HG03457 (cell line): ENCODE results near the gene HAPLN1.
A peak's percentile ranks its signal among the peaks of the same experiment; 100 is the strongest.

Experiments
- ATAC-seq: cut with Tn5 transposase; IDR thresholded peaks from one replicate; pipeline ENCODE4 v1.9.1; 2021; ENCODE audit warnings: moderate number of reproducible peaks; ENCODE audit not compliant: unreplicated experiment

HAPLN1 gene

GRCh38 chr5:83718195-83718825 is 2.3 kb downstream of the HAPLN1 start:
- ATAC-seq: peak; percentile 85

DNA sequence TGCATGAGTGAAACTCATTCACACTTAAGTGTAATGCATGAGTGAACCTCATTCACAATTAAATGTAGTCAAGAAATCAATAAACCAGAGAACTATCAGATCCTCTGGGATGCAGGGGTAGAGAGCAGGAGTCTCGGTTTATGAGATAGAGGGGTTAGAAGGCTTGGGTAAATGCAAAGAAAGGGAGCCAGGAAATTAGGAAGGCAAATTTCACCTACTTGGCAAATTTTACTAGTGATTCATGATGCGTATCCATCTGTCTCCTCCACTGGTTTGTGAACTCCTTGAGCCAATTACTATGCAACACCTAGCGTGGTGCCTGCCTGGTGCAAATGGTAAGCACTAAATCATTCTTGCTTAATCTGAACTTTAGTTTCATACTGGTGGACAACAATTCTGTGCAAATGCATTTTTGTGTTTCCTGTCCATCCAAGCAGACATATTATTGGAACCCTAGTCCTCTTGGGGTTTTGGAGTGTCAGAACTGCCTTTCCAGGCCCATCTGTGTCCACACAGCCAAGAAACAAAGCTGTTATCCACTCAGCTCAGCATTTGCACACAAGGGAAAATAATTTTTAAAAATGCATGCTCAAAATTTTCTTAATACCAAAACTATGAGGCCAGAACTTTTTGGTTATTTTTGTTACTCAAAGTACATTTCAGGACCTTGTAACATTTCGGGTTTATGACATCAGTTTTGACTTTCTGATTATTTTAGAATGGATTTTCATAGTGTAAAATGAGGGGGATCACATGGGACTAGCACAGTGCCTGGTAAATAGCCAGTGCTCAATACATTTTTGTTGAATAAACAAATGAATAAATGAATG is 5.2 kb downstream of the HAPLN1 start:
- no peak for ATAC-seq

GRCh38 chr5:83714810-83715209 is 5.8 kb downstream of the HAPLN1 start:
- no peak for ATAC-seq

- peak; percentile 75 for ATAC-seq
Measured at GRCh38 chr5:83711982-83712601, 8.6 kb downstream of the HAPLN1 start.

DNA sequence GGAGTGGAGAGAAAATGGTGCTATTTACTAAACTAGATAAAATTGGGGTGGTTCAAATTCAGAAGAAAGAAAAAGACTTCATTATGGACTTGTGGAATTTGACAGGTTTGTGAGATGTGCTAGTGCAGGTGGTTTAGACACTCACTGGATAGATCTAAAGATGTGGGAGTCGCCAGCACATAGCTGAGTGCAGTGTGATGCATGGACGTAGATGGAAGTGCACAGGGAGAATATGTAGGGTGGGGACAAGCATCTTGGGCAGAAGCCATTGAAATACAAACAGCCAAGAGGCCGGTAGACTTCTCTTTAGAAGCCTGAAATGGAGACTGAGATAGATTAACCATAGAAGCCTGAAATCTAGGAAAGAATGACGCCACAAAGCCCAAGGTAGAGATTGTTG is 10.7 kb downstream of the HAPLN1 start:
- ATAC-seq: no peak

DNA sequence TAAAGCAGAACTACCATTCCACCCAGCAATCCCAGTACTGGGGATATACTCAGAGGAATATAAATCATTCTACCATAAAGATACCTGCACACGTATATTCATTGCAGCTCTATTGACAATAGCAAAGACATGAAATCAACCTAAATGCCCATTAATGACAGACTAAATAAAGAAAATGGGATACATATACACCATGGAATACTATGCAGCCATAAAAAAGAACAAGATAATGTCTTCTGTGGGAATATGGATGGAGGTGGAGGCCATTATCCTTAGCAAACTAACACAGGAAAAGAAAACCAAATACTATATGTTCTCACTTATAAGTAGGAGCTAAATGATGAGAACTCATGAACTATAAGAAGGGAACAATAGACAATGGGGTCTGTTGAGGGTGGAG is 12.5 kb downstream of the HAPLN1 start:
- no peak for ATAC-seq

GRCh38 chr5:83703059-83703458 is 17.6 kb downstream of the HAPLN1 start:
- ATAC-seq: no peak

- ATAC-seq: no peak
Measured at GRCh38 chr5:83701886-83702285, 18.8 kb downstream of the HAPLN1 start.

DNA sequence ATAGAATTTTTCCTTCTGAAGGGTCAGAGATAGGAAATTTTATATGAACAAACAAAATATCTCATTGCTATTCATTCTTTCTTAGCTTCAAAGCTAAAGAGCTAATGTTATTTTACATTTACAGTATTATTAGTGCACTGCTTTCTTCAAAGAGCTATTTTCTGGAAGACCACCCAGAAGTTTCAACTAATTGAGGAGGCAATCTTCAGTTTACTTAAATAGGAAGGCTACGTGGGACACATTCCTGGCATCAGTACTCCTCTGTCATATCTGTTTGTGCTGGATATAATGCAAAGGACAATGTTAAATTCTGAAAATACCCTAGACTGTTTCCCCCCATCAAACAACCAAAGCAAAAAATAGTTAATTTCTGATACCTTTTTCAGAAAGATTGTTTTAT is 30.8 kb downstream of the HAPLN1 start:
- ATAC-seq: no peak

GRCh38 chr5:83688281-83688680 is 32.4 kb downstream of the HAPLN1 start:
- ATAC-seq: no peak

GRCh38 chr5:83687124-83687619 is 33.5 kb downstream of the HAPLN1 start:
- no peak for ATAC-seq

GRCh38 chr5:83686251-83686650 is 34.4 kb downstream of the HAPLN1 start:
- ATAC-seq: no peak

DNA sequence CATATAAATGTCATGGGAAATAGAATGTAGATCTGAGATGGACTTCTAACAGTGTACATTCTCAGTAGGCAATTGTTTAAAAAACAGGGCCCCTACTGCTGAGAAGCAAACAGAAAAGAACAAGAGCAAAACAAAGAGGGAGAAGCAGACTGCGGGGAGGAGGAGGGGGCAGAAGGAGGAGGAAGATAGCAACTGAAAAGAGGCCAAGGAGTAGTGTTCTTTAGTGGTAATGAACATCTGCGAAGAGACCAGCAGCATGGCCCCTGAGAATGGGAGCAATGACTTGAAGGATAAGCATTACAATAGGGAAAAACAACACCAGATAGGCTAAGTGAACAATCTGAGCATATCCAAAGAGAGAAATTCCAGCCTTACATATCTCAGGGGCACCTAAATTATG is 36.8 kb downstream of the HAPLN1 start:
- ATAC-seq: no peak

DNA sequence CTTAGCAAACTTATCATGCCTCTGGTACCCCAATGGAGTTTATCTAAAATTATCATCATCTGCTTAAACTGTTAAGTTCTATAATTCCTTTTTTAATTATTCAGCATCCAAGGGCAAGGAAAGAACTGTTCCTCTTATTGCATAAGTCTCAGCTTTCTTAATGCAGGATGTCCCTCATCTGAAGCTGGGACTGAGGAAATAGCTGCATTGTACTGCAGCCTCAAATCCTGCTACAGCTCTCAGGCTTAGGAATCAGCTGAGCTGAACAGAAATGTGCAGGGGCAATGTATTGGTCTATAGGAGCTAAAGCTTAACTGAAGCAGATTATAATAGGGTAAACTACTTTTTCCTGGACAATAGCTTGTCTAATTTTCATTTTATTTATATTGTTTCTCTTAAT is 48.0 kb downstream of the HAPLN1 start:
- no peak for ATAC-seq

DNA sequence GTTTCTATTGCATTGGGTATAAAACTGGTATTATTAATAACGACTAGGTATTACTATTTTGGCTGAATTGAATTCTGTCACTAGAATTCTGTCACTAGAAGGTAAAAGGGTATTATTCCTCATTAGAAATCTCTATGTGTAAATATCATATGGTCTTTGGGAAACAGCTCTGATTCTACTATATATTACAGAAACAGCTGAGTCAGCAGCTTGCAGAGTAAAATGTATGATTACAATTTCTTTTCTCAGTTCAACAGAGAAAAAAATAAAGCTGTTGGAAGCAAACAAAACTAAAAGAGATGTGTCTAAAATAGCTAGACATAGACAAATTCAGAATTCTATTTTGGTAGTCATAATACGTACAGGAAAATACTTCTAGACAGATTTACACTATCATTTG is 48.5 kb downstream of the HAPLN1 start:
- no peak for ATAC-seq

DNA sequence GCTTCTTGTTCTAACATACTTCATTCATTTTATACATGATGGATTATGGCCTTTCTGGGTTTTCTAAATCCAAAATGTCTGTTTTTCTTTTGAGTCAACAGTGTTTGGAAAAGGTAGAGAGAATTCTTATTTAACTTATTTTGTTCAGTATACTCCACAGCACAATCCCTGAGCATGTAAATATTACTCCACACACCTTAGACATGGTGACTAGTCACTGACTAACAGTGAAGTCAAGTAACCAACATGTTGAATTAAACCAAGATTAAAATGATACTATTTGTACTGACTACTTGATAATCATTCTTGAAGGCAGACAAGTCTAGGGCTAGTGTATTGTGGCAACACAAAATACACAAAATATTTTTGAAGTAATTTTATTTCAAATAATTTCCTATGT is 55.0 kb downstream of the HAPLN1 start:
- no peak for ATAC-seq

GRCh38 chr5:83662558-83662957 is 58.1 kb downstream of the HAPLN1 start:
- ATAC-seq: no peak

DNA sequence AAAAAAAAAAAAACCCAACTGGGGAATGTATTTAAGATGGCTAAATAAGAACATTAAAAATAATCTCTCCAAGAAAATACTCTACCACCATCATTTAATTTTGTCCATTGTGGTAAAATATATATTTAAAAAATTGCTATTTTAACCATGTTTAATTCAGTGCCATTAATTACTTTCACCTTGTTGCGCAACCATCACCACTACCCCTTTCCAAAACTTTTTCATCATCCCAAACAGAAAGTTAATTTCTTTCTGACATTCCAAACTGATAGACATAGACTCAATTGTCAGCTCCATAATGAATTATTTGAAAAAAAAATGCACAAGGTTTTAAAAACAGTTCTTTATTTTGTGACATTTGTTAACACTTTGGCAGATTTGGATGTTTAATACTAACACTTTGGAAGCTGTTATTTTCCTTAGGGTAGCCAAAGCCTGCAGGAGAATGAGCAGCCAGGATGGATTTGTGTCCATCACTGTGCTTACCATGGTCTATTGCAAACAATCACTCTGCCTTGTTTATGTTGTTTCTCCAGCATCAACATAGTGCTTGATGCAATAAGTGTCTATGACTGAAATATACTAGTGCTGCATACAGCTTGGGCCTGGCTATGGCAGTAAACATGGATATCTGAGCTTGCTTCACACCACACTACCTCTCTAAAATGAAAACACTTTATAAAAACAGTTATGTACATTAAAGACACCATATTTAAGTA is 62.7 kb downstream of the HAPLN1 start:
- no peak for ATAC-seq

DNA sequence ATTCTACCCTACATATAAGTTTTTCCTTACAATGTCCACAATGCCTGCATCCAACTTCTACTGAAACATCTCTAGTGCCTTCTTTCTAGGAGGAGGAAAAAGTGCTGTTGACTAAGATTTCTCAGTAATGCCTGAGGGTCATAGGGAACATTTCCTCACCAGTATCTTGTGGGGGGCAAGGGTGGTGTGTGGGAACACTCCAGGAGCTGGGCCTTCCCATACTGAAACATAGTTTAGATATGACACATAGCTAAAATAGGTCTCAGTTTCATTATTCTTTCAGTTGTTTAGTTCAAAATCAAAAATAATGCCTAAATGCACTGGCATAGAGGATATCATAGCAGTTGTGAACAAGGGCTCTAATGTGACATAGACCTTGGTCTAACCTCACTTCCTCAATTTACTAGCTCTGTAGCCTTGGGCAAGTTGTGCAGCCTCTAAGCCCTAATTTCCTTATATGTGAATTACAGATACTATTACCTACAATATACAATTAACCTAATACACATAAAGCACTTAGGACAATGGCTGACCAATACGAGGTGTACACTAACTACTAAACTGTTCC is 66.1 kb downstream of the HAPLN1 start:
- ATAC-seq: no peak

GRCh38 chr5:83653669-83654068 is 67.0 kb downstream of the HAPLN1 start:
- ATAC-seq: no peak

GRCh38 chr5:83645936-83646335 is 74.7 kb downstream of the HAPLN1 start:
- no peak for ATAC-seq
